Caco-2 (cell line): ENCODE results near the gene ADAM11. TPM values are rescaled to one million over a fixed set of nuclear protein-coding genes. Genes with fewer than 3 reads are reported as not detected.
"Not testable (repeated sequence)": the region's sequence is repeated elsewhere in the genome, so short reads cannot be mapped to it uniquely, and the experiment has no call there.

ENCODE experiments used
- BruUV-seq: library from RNA; stranded (reverse); fragments of 400-500 nt; replicated peaks from 2 replicates; lab custom pipeline; 2021; lab: Mats Ljungman, UMichigan
- CTCF ChIA-PET: fragments of 300-600 bp; sonication (Branson Sonifier 250); formaldehyde crosslinking; loops from one replicate; lab custom pipeline; 2022; ENCODE audit warnings: antibody characterized with exemption; lab: Charles Lee
- POLR2A ChIA-PET: fragments of 300-600 bp; sonication (Branson Sonifier 250); formaldehyde crosslinking; loops from one replicate; lab custom pipeline; 2022; ENCODE audit warnings: antibody characterized with exemption; lab: Charles Lee
- DNase-seq, 2 experiments: peaks; one replicate each; pipeline versions ENCODE4 v3.0.0 to v3.0.0-alpha.2; 2020 to 2022
- H3K27me3 ChIP-seq: replicated peaks from 2 replicates; pipeline ENCODE4 v1.6.0; 2011; ENCODE audit warnings: low read length; ENCODE audit not compliant: control insufficient read depth, insufficient read depth
- H3K36me3 ChIP-seq: 2 replicates; pipeline ENCODE4 v1.5.1; 2011; ENCODE audit warnings: low read length; ENCODE audit not compliant: control insufficient read depth, insufficient read depth
- H3K4me1 ChIP-seq: fragments of 250-450 bp; sonication (Bioruptor Pico); 2 replicates; pipeline ENCODE4 v1.5.1; 2020; ENCODE audit warnings: mild to moderate bottlenecking
- H3K4me3 ChIP-seq: 2 replicates; pipeline ENCODE4 v1.5.1; 2011; ENCODE audit warnings: low read depth, mild to moderate bottlenecking, control low read depth, low read length
- H3K9me3 ChIP-seq: fragments of 250-450 bp; sonication (Bioruptor Pico); 2 replicates; pipeline ENCODE4 v1.5.1; 2020; ENCODE audit warnings: mild to moderate bottlenecking, moderate library complexity
- H3K27ac Mint-ChIP-seq: one replicate; pipeline ENCODE4 v1.8.0; 2022; ENCODE audit warnings: mixed read lengths; ENCODE audit not compliant: unreplicated experiment
- H3K27me3 Mint-ChIP-seq: one replicate; pipeline ENCODE4 v1.8.0; 2022; ENCODE audit warnings: mixed read lengths; ENCODE audit not compliant: insufficient read depth, unreplicated experiment
- H3K36me3 Mint-ChIP-seq: one replicate; pipeline ENCODE4 v1.8.0; 2022; ENCODE audit warnings: mild to moderate bottlenecking, mixed read lengths; ENCODE audit not compliant: insufficient read depth, unreplicated experiment
- H3K4me1 Mint-ChIP-seq: one replicate; pipeline ENCODE4 v1.8.0; 2022; ENCODE audit warnings: low read depth, mixed read lengths; ENCODE audit not compliant: unreplicated experiment
- H3K4me3 Mint-ChIP-seq: one replicate; pipeline ENCODE4 v1.8.0; 2022; ENCODE audit warnings: mild to moderate bottlenecking, moderate library complexity, mixed read lengths; ENCODE audit not compliant: unreplicated experiment
- H3K9me3 Mint-ChIP-seq: one replicate; pipeline ENCODE4 v1.8.0; 2022; ENCODE audit warnings: mixed read lengths; ENCODE audit not compliant: unreplicated experiment
- CTCF ChIP-seq, 2 experiments: fragments of 200-600 bp in 1 of 2; IDR thresholded peaks; 1 replicate in 1 of 2; 2 replicates in 1 of 2; pipeline versions ENCODE4 v1.5.1 to v1.8.0; 2011 to 2022; ENCODE audit warnings: antibody characterized with exemption in 1 of 2, control low read depth in 1 of 2, inconsistent platforms in 1 of 2, low read depth in 1 of 2, low read length in 1 of 2, mild to moderate bottlenecking in 1 of 2, moderate library complexity in 1 of 2; ENCODE audit not compliant: insufficient read depth in 1 of 2, severe bottlenecking in 1 of 2, unreplicated experiment in 1 of 2
- intact Hi-C: fragments of 100-400 bp; cut with micrococcal nuclease; formaldehyde crosslinking; loops from one replicate; pipeline ENCODE4 v1.10.0; 2022; ENCODE audit not compliant: unreplicated experiment
- total RNA-seq: library from RNA; stranded (reverse); gene quantifications from 2 replicates; pipeline ENCODE4 v1.2.3, GENCODE V29; 2022

Gene ADAM11
- total RNA-seq, 1 experiment from 2014 or later, result 1.9 TPM

GRCh38 chr17:44754276-44754675 is 4.5 kb upstream of the ADAM11 start:
- ChIA-PET CTCF (interaction anchor here (0.6 kb wide), 1 partner anchor 57 kb away, joined by 4 read pairs; no protein-coding TSS in a partner anchor), POLR2A (no interaction called here)
- H3K36me3 Mint-ChIP-seq, result peaks cover 13% of the 10 kb centered on the region
- H3K4me1 ChIP-seq, result no peaks in the 10 kb centered on the region
- no peaks in the 10 kb centered on the region for H3K27me3 ChIP-seq
- no peaks in the 10 kb centered on the region for H3K4me1 Mint-ChIP-seq
- H3K9me3 Mint-ChIP-seq, result no peaks in the 10 kb centered on the region
- H3K4me3 Mint-ChIP-seq, result no peak overlapping the region
- no peaks in the 10 kb centered on the region for H3K36me3 ChIP-seq
- no peak overlapping the region for H3K4me3 ChIP-seq
- H3K27me3 Mint-ChIP-seq, result no peaks in the 10 kb centered on the region
- intact Hi-C loops, result no loop called here
- H3K9me3 ChIP-seq, result no peaks in the 10 kb centered on the region
- TF ChIP-seq CTCF (IDR thresholded peaks at IDR 0.05; ENCODE audit: insufficient read depth in 1 of 2, low read depth in 1 of 2, low read length in 1 of 2, severe bottlenecking in 1 of 2, unreplicated experiment in 1 of 2), result no peak
- H3K27ac Mint-ChIP-seq, result no peak overlapping the region
- DNase-seq, result no peak
- no TSS peak for BruUV-seq

GRCh38 chr17:44755180-44755579 is 3.6 kb upstream of the ADAM11 start:
- H3K4me3 Mint-ChIP-seq, H3K4me3 ChIP-seq, H3K4me1 Mint-ChIP-seq, H3K27ac Mint-ChIP-seq, BruUV-seq, CTCF ChIA-PET, H3K36me3 ChIP-seq, H3K27me3 Mint-ChIP-seq, H3K27me3 ChIP-seq, H3K9me3 ChIP-seq, H3K4me1 ChIP-seq, intact Hi-C loops, DNase-seq, H3K9me3 Mint-ChIP-seq: not testable (repeated sequence)
- peaks cover 13% of the 10 kb centered on the region for H3K36me3 Mint-ChIP-seq
- POLR2A ChIA-PET, result interaction anchor here (0.7 kb wide), 1 partner anchor 9 kb away, joined by 4 read pairs; no protein-coding TSS in a partner anchor

GRCh38 chr17:44757045-44757917 is 1.5 kb upstream of the ADAM11 start:
- ChIA-PET POLR2A (interaction anchor here (0.6 kb wide), 1 partner anchor 30 kb away, joined by 3 read pairs; no protein-coding TSS in a partner anchor), CTCF (interaction anchor here (0.7 kb wide), 1 partner anchor 18 kb away, joined by 4 read pairs; no protein-coding TSS in a partner anchor)
- Mint-ChIP-seq H3K27ac (no peak overlapping the region), H3K9me3 (no peaks in the 10 kb centered on the region), H3K27me3 (no peaks in the 10 kb centered on the region), H3K4me3 (no peak overlapping the region), H3K4me1 (no peaks in the 10 kb centered on the region), H3K36me3 (peaks cover 7% of the 10 kb centered on the region)
- intact Hi-C loops, result no loop called here
- no peak for DNase-seq
- H3K27me3 ChIP-seq, result no peaks in the 10 kb centered on the region
- no peaks in the 10 kb centered on the region for H3K9me3 ChIP-seq
- peaks cover 7% of the 10 kb centered on the region for H3K4me1 ChIP-seq
- no peaks in the 10 kb centered on the region for H3K36me3 ChIP-seq
- H3K4me3 ChIP-seq, result no peak overlapping the region
- BruUV-seq, result no TSS peak
- no peak for TF ChIP-seq CTCF (IDR thresholded peaks at IDR 0.05; ENCODE audit: insufficient read depth in 1 of 2, low read depth in 1 of 2, low read length in 1 of 2, severe bottlenecking in 1 of 2, unreplicated experiment in 1 of 2)
